NCI-H82 treated with DMSO at 0.1 percent for 48 hours (cell line): ENCODE results near the gene CHD6.

ENCODE experiments used
- DNase-seq: peaks from one replicate; lab custom pipeline; 2025; ENCODE audit not compliant: unreplicated experiment; lab: John Stamatoyannopoulos, UW

The CHD6 gene

GRCh38 chr20:41468994-41469600, 149.1 kb downstream of the CHD6 start:
- no peak for DNase-seq

GRCh38 chr20:41467690-41468089, 150.5 kb downstream of the CHD6 start:
- no peak for DNase-seq

GRCh38 chr20:41467220-41467619, 151.0 kb downstream of the CHD6 start:
- DNase-seq: no peak

DNA sequence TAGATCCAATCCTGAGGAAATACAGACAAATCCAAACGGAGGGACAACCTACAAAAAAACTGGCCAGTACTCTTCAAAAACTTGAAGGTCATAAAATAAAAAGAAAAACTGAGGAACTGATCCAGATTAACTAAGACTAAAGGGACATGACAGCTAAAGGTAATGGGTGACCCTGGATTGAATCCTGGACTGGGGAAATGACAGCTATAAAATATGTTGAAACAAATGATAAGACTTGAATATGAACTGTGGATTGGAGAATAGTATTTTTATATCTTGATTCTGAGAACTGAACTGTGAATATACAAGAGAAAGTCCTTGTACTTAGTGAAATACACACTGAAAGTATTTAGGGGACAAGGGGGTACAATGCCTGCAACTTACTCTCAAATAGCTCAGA, 154.6 kb downstream of the CHD6 start:
- DNase-seq: no peak

GRCh38 chr20:41462372-41463161, 155.6 kb downstream of the CHD6 start:
- no peak for DNase-seq

DNA sequence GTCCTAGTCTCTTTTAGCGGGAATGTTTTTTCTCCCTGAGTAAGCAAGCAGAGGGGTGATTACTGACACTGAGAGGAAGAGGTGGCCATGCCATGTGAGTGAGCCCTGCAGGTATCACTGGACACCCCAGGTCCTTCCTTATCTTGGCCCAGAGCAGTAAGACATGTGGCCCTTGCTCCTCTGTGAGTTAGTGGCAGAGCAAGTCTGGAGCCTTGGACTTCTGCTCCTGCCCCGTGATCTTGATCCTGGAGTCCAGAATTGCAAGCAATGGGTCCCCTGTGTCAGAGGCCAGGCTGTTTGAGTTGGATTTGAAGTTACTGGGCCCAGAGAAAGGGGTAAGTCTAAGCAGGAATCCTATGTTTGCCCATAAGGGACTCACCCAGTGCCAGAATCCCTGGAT, 159.4 kb downstream of the CHD6 start:
- DNase-seq: no peak

GRCh38 chr20:41457173-41457857, 160.9 kb downstream of the CHD6 start:
- no peak for DNase-seq

DNA sequence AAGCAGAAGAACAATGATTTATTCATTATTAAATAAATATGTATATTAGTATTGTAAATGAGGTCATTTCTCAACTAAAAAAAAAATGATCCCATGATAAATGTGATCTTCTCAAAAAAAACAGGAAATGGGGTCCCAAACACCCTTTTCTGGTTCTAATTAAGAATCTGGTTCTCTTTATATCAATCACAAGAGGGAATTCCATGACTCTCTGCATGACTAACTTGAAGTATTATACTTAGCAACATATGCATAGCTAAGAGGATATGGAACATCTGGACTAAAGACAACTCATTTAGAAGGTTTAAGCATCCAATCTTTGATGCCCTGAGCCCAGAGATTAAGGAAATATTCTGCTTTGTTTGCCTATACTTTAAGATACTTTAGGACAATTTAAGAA, 161.8 kb downstream of the CHD6 start:
- no peak for DNase-seq

DNA sequence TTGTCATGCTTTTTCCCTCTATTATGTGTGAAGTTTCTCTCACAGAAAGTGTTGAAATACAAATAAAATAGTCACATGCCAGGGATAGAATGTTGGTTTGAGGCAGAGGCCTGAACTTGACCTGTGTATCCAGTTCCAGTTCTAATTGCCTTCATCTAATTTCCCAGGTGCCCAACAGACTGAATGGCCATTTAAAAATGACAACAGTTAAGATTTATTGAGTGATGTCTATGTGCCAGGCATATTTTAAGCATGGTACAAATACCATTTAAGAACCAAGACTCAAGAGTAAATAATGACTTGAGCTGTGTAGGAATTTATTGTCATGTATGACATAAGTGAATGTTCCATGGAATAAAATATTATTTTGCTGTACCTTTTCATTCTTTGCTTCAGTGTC, 163.9 kb downstream of the CHD6 start:
- DNase-seq: no peak

- no peak for DNase-seq
Measured at GRCh38 chr20:41453010-41453950, 164.9 kb downstream of the CHD6 start.

DNA sequence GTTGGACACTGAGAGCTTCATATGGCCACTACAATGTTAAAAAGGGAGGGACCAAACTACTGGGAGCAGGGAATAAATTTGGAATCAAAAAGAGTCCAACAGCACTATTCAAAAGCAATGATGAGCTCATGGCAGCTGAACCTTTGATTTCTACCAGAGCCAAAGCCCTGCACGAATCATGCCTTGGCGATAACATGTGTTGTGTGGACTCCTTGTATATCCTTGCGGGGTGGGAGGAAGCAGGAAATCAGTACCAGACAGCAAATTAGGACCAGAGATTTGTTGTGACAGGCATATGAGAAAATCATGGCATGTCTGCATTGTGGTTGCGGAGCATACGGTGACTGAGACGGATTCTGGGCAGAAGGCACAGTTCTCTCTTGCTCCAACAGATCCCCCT, 166.0 kb downstream of the CHD6 start:
- no peak for DNase-seq

- DNase-seq: no peak
Measured at GRCh38 chr20:41447006-41447405, 171.2 kb downstream of the CHD6 start.

DNA sequence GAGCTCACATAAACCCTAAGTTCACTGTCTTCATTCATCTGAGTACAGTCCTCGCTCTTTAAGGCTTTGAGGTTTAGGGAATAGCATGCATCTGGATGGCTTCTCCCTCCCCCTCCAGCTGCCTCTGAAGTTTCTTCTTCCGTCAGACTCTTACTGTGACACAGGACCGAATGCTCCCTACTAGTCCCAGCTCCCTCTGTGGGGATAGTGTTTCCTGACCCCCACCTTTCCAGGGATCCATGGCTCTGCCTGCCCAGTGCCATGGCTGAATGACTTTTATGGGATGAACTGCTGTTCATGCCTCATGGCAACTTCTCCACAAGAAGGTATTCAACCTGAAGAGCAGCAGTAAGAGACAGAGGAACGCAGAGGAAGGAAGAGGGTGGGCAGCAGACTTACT, 171.7 kb downstream of the CHD6 start:
- DNase-seq: no peak

GRCh38 chr20:41444821-41445220, 173.4 kb downstream of the CHD6 start:
- no peak for DNase-seq

- DNase-seq: no peak
Measured at GRCh38 chr20:41443691-41444090, 174.5 kb downstream of the CHD6 start.

- no peak for DNase-seq
Measured at GRCh38 chr20:41440882-41441281, 177.3 kb downstream of the CHD6 start.

DNA sequence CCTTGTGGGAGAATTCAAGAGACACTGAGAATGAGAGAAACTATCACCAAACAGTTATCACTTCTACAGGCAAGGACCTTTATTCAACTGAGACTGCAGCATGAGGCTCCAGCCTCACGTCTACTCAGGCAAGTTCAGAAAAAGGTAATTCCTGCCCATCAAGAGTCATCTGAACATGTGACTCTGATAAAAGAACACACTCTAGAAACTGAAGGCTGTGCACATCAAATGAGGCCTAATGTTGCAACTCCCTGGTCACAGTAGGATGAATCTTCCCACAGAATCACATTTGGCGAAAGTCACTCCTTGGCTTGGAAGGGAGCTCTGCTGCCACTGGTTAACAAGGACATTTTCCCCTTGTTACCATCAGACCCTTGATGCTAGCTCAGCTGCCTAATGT, 180.3 kb downstream of the CHD6 start:
- no peak for DNase-seq

GRCh38 chr20:41436679-41437078, 181.5 kb downstream of the CHD6 start:
- DNase-seq: no peak

DNA sequence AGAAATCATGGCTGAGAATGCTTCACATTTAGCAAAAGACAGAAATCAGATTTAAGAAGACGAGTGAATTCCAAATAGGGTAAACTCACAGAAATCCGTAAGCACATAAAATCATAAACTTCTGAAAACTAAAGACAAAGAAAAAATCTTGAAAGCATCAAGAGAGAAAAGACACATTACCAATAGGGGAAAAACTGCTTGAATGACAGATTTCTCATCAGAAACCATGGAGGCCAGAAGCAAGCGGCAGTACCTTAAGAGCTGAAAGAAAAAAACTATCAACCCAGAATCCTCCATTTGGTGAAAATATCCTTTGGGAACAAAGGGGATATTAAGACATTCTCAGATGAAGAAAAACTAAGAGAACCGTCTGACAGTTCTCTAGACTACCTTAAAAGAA, 185.0 kb downstream of the CHD6 start:
- no peak for DNase-seq

DNA sequence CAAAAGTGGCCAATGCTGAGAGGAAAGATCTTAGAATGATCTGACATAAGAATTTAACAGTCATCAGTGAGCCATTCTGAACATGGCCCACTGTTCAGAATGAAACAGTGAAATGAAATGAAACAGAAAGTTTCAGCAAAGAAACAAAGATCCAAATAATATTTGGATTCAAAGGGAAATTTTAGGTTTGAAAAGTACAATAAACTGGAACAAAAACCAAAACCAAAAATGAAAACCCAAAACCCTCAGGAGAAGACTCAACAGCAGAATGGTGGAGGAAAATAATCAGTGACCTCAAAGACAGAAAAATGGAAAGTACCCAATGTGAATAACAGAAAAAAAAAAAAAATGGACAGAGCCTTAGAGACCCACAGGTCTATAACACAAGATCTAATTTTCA, 185.4 kb downstream of the CHD6 start:
- DNase-seq: no peak

- DNase-seq: no peak
Measured at GRCh38 chr20:41428285-41428684, 189.9 kb downstream of the CHD6 start.
